ENCODE results near the gene GFI1. TPM values are rescaled to one million over a fixed set of nuclear protein-coding genes. Genes with fewer than 3 reads are reported as not detected.

GFI1 gene
- total RNA-seq, 2 donors from 2014 or later, result 0.71 to 2.4 TPM

GRCh38 chr1:92461364-92462097, 25.2 kb downstream of the GFI1 start:
- no peaks in the 10 kb centered on the region for H3K36me3 ChIP-seq
- DNase-seq (ENCODE audit: low spot score) (no peak), ATAC-seq (ENCODE audit: insufficient number of reproducible peaks, low FRiP score, low read depth) (no peak)
- no peaks in the 10 kb centered on the region for H3K4me1 ChIP-seq (ENCODE audit: control insufficient read depth in 1 of 2, low read depth in 2 of 2)
- H3K27ac ChIP-seq, result no peak overlapping the region
- H3K4me3 ChIP-seq, result no peak overlapping the region
- no peaks in the 10 kb centered on the region for H3K27me3 ChIP-seq (replicated peaks; ENCODE audit: insufficient read depth)
- no peak for TF ChIP-seq CTCF (IDR thresholded peaks at IDR 0.05)
- no peaks in the 10 kb centered on the region for H3K9me3 ChIP-seq

GRCh38 chr1:92459871-92460320, 26.8 kb downstream of the GFI1 start:
- H3K27me3 ChIP-seq (replicated peaks; ENCODE audit: insufficient read depth), result no peaks in the 10 kb centered on the region
- no peak for DNase-seq (ENCODE audit: low spot score)
- peak overlapping the region; percentile 22 for H3K4me3 ChIP-seq
- no peak overlapping the region for H3K27ac ChIP-seq
- no peaks in the 10 kb centered on the region for H3K9me3 ChIP-seq
- no peak for TF ChIP-seq CTCF (IDR thresholded peaks at IDR 0.05)
- ATAC-seq (ENCODE audit: insufficient number of reproducible peaks, low FRiP score, low read depth), result no peak
- H3K4me1 ChIP-seq (ENCODE audit: control insufficient read depth in 1 of 2, low read depth in 2 of 2), result no peaks in the 10 kb centered on the region
- no peaks in the 10 kb centered on the region for H3K36me3 ChIP-seq

GRCh38 chr1:92458146-92458545, 28.6 kb downstream of the GFI1 start:
- ATAC-seq (ENCODE audit: insufficient number of reproducible peaks, low FRiP score, low read depth), result no peak
- H3K27ac ChIP-seq, result no peak overlapping the region
- no peaks in the 10 kb centered on the region for H3K27me3 ChIP-seq (replicated peaks; ENCODE audit: insufficient read depth)
- DNase-seq (ENCODE audit: low spot score), result no peak
- TF ChIP-seq CTCF (IDR thresholded peaks at IDR 0.05), result no peak
- H3K36me3 ChIP-seq, result no peaks in the 10 kb centered on the region
- H3K9me3 ChIP-seq, result no peaks in the 10 kb centered on the region
- no peak overlapping the region for H3K4me3 ChIP-seq
- no peaks in the 10 kb centered on the region for H3K4me1 ChIP-seq (ENCODE audit: control insufficient read depth in 1 of 2, low read depth in 2 of 2)

- Histone ChIP-seq H3K4me3 (no peak overlapping the region), H3K27ac (no peak overlapping the region), H3K4me1 (ENCODE audit: control insufficient read depth in 1 of 2, low read depth in 2 of 2) (no peaks in the 10 kb centered on the region), H3K36me3 (no peaks in the 10 kb centered on the region), H3K9me3 (no peaks in the 10 kb centered on the region), H3K27me3 (replicated peaks; ENCODE audit: insufficient read depth) (no peaks in the 10 kb centered on the region)
- TF ChIP-seq CTCF (IDR thresholded peaks at IDR 0.05), result no peak
- DNase-seq (ENCODE audit: low spot score) (no peak), ATAC-seq (ENCODE audit: insufficient number of reproducible peaks, low FRiP score, low read depth) (no peak)
These were observed 38.7 kb downstream of the GFI1 start for GRCh38 chr1:92447976-92448375.

- Histone ChIP-seq H3K4me1 (ENCODE audit: control insufficient read depth in 1 of 2, low read depth in 2 of 2) (no peaks in the 10 kb centered on the region), H3K27ac (no peak overlapping the region), H3K4me3 (no peak overlapping the region), H3K27me3 (replicated peaks; ENCODE audit: insufficient read depth) (no peaks in the 10 kb centered on the region), H3K9me3 (no peaks in the 10 kb centered on the region), H3K36me3 (no peaks in the 10 kb centered on the region)
- ATAC-seq (ENCODE audit: insufficient number of reproducible peaks, low FRiP score, low read depth), result no peak
- TF ChIP-seq CTCF (IDR thresholded peaks at IDR 0.05), result no peak
- no peak for DNase-seq (ENCODE audit: low spot score)
These were observed 39.6 kb downstream of the GFI1 start for GRCh38 chr1:92447033-92447681.

Measured in thoracic aorta (tissue), 2 donors.